Panc1 (cell line): ENCODE measurements around the gene NKX6-2.

ENCODE experiments used
- CTCF ChIP-seq: fragments of 450-650 bp; IDR thresholded peaks from 2 replicates; pipeline ENCODE4 v1.5.1; 2017; ENCODE audit warnings: mild to moderate bottlenecking
- TCF7L2 ChIP-seq: IDR thresholded peaks from 2 replicates; pipeline ENCODE4 v1.6.1; 2011; ENCODE audit warnings: mild to moderate bottlenecking, low read depth, low read length, inconsistent platforms

- TF ChIP-seq CTCF (no peak), TCF7L2 (no peak)
Measured at GRCh38 chr10:132781556-132781955, 4.4 kb downstream of the NKX6-2 start.
